IMR-90 (cell line): ENCODE data around the gene SLN.

Experiments
- CTCF ChIP-seq: conservative IDR thresholded peaks from 2 replicates; pipeline ENCODE4 v1.5.1; 2012; ENCODE audit warnings: mild to moderate bottlenecking, low read depth, low read length, improper control_type of control experiment
- ELK1 ChIP-seq: fragments of 150-350 bp; IDR thresholded peaks from 2 replicates; pipeline ENCODE4 v1.6.1; 2016; ENCODE audit warnings: low read depth, mild to moderate bottlenecking, low read length, moderate library complexity, borderline replicate concordance
- POLR2A ChIP-seq: IDR thresholded peaks from 2 replicates; pipeline ENCODE4 v1.6.1; 2012; ENCODE audit warnings: mild to moderate bottlenecking, low read depth, low read length
- RAD21 ChIP-seq: IDR thresholded peaks from 2 replicates; pipeline ENCODE4 v1.6.1; 2012; ENCODE audit warnings: low read length, improper control_type of control experiment
- SMC3 ChIP-seq: fragments of 150-350 bp; IDR thresholded peaks from 2 replicates; pipeline ENCODE4 v1.6.1; 2016; ENCODE audit warnings: low read depth, mild to moderate bottlenecking, antibody characterized with exemption, low read length, moderate library complexity

GRCh38 chr11:107676336-107677057 lies 35.4 kb downstream of the SLN start:
- TF ChIP-seq RAD21 = no peak
- no peak for TF ChIP-seq SMC3
- no peak for TF ChIP-seq ELK1
- TF ChIP-seq CTCF = no peak
- no peak for TF ChIP-seq POLR2A
